Testis (tissue), 3 donors: Measurements from ENCODE around the gene DDR1. TPM values are rescaled to one million over a fixed set of nuclear protein-coding genes. Genes with fewer than 3 reads are reported as not detected.
"Not testable (repeated sequence)": the region's sequence is repeated elsewhere in the genome, so short reads cannot be mapped to it uniquely, and the experiment has no call there.

ENCODE experiments used
- DNase-seq: peaks from one replicate; pipeline ENCODE4 v3.0.0-alpha.2; 2019
- H3K27ac ChIP-seq, 2 donors: fragments of 200-600 bp; sonication (generic); one replicate each; pipeline ENCODE4 v1.5.1; 2019
- H3K27me3 ChIP-seq: fragments of 200-600 bp; sonication (generic); one replicate; pipeline ENCODE4 v1.5.1; 2019
- H3K36me3 ChIP-seq: fragments of 200-600 bp; sonication (generic); one replicate; pipeline ENCODE4 v1.5.1; 2017; ENCODE audit warnings: low read depth; ENCODE audit errors: missing control alignments
- H3K4me1 ChIP-seq: fragments of 200-600 bp; sonication (generic); one replicate; pipeline ENCODE4 v1.5.1; 2019
- H3K4me3 ChIP-seq, 2 donors: fragments of 200-600 bp; sonication (generic); one replicate each; pipeline ENCODE4 v1.5.1; 2017 to 2019
- H3K9me3 ChIP-seq: fragments of 200-600 bp; sonication (generic); one replicate; pipeline ENCODE4 v1.5.1; 2017
- POLR2A ChIP-seq: fragments of 450-650 bp; IDR thresholded peaks from one replicate; pipeline ENCODE4 v1.6.1; 2017; ENCODE audit warnings: antibody characterized with exemption, mild to moderate bottlenecking, moderate library complexity
- WGBS, 2 donors: methylation state at CpG; one replicate each; pipeline ENCODE4 v1.1.5; 2018; 5-methylcytosine and 5-hydroxymethylcytosine counted together
- intact Hi-C: fragments of 100-400 bp; cut with DNase I; formaldehyde crosslinking; loops from one replicate; pipeline ENCODE4 v1.15.1; 2023; ENCODE audit warnings: low total_unique reads
- polyA plus RNA-seq: library from polyadenylated mRNA; stranded (reverse); fragments of 350-450 nt; fragmentation: Illumina TruSeq; extraction: RNeasy Lipid Tissue Mini Kit (QIAGEN cat#74804); gene quantifications from one replicate; pipeline ENCODE4 v1.2.3, GENCODE V29; 2014; ENCODE audit warnings: low read depth, low replicate concordance; ENCODE audit not compliant: insufficient read depth
- total RNA-seq, 2 donors: library from RNA; depleted of rRNA; stranded (reverse); fragments of >200 nt; gene quantifications; one replicate each; pipeline ENCODE4 v1.2.3, GENCODE V29; 2016
- TF ChIP-seq, protein P1 (sequence below), 3 experiments: fragments of 450-650 bp in 2 of 3; fragments of 200-600 bp in 1 of 3; sonication (generic) in 1 of 3; IDR thresholded peaks; one replicate each; pipeline ENCODE4 v1.5.1; 2016 to 2019; ENCODE audit warnings: antibody characterized with exemption in 3 of 3, mild to moderate bottlenecking in 2 of 3, moderate library complexity in 1 of 3

Gene DDR1
- total and polyA plus RNA-seq, 3 donors from 2014 or later = 33.8 to 97.6 (median 94.6) TPM

DNA sequence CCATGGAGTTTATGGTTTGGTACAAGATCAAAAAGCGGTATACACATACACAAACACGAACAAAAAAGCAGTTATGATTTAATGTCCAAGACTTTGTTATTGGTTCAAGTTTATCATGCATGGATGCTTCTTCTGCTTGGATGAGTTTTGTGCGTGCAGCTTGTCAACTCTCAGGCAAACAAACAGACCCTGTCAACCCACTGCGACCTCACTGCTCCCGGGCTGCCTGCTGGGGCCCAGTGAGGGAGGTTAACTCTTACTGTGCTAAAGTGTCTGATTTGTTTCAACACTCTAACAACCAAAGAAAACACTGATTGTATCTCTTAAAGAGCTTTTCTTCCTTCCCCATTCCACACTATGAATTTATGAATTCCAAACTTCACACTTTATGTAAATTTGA is 26.8 kb upstream of the DDR1 start:
- DNase-seq = no peak
- no peak overlapping the region for H3K4me3 ChIP-seq

DNA sequence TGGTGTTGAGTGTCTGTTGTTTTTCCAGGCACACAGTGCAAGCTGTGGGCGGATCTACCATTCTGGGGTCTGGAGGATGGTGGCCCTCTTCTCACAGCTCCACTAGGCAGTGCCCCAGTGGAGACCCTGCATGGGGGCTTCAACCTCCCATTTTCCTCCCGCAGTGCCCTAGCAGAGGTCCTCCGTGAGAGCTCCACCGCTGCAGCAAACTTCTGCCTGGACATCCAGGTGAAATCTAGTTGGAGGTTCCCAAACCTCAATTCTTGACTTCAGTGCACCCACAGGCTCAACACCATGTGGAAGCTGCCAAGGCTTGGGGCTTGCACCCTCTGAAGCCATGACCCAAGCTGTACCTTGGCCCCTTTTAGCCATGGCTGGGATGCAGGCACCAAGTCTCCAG is 24.6 kb upstream of the DDR1 start:
- H3K36me3 ChIP-seq, DNase-seq, H3K9me3 ChIP-seq, H3K27me3 ChIP-seq, H3K4me3 ChIP-seq, intact Hi-C loops, H3K27ac ChIP-seq: not testable (repeated sequence)
- WGBS, 2 donors = 94 to 97% methylated on average over 3 to 4 of the region's 4 CpGs
- H3K4me1 ChIP-seq = peaks cover 10% of the 10 kb centered on the region

More for the DNA sequence above, 26.8 kb upstream of the DDR1 start:
- no peaks in the 10 kb centered on the region for H3K27me3 ChIP-seq
- intact Hi-C loops = no loop called here
- H3K9me3 ChIP-seq = no peaks in the 10 kb centered on the region
- no peaks in the 10 kb centered on the region for H3K36me3 ChIP-seq
- TF ChIP-seq POLR2A = no peak
- TF ChIP-seq, protein P1, sequence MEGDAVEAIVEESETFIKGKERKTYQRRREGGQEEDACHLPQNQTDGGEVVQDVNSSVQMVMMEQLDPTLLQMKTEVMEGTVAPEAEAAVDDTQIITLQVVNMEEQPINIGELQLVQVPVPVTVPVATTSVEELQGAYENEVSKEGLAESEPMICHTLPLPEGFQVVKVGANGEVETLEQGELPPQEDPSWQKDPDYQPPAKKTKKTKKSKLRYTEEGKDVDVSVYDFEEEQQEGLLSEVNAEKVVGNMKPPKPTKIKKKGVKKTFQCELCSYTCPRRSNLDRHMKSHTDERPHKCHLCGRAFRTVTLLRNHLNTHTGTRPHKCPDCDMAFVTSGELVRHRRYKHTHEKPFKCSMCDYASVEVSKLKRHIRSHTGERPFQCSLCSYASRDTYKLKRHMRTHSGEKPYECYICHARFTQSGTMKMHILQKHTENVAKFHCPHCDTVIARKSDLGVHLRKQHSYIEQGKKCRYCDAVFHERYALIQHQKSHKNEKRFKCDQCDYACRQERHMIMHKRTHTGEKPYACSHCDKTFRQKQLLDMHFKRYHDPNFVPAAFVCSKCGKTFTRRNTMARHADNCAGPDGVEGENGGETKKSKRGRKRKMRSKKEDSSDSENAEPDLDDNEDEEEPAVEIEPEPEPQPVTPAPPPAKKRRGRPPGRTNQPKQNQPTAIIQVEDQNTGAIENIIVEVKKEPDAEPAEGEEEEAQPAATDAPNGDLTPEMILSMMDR (IDR thresholded peaks at IDR 0.05) = no peak
- H3K27ac ChIP-seq = no peak overlapping the region
- 55 to 66% methylated on average over 5 of the region's 5 CpGs for WGBS, 2 donors
- H3K4me1 ChIP-seq = peaks cover 10% of the 10 kb centered on the region

DNA sequence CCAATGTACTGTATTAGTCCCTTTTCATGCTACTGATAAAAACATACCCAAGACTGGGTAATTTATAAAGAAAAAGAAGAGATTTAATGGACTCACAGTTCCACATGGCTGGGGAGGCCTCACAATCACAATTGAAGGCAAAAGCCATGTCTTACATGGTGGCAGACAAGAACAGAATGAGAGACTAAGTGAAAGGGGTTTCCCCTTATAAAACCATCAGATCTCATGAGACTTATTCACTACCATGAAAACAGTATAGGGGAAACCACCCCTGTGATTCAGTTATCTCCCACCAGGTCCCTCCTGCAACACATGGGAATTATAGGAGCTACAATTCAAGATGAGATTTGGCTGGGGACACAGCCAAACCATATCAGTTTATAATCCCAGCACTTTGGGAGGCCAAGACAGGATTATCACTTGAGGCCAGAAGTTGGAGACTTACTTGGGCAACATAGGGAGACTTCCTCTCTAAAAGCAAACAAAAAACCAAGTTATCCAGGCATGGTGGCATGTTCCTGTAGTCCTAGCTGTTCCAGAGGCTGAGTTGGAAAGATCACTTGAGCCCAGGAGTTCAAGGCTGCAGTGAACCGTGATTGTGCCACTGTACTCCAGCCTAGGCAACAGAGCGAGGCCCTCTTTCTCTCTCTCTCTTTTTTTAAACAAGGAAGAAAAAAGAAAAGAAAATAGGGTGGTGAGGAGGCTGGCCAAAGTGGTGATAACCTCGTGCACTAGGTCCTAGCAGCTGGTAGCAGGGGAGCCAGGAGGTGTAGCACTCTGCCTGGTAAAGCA is 22.9 kb upstream of the DDR1 start:
- no peak overlapping the region for H3K27ac ChIP-seq

DNA sequence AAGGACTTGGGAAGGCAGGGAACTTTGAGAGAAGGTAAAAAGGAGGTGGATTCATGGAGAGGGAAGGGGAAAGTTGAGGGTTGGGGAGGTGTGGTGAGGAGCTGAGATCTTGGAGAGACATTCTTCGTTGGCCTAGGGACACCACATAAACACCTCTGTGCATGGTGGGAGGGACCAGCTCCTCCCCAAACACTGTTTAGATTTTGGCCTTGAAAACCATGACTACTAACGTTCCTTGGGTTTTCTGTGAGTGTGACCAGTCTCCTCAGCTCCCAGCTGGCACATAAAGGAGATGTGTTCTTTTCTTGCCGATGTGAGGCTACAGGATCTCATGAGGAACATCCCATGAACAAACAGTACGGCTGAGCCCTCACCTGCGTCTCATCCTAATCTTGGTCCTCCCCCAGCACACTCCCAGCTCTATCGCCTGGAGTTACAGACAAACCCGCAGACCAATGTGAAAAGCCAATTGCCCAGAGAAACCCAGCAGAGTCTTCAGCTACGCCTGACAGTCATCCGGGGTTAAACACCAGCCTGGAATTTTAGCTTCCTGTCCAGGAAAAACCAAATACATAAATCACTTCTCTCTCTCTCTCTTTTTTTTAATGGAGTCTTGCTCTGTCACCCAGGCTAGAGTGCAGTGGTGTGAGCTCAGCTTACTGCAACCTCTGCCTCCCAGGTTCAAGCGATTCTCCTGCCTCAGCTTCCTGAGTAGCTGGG is 22.0 kb upstream of the DDR1 start:
- intact Hi-C loops = no loop called here

More for the DNA sequence above, 22.9 kb upstream of the DDR1 start:
- Histone ChIP-seq H3K9me3 (no peaks in the 10 kb centered on the region), H3K27me3 (no peaks in the 10 kb centered on the region), H3K4me3 (no peak overlapping the region), H3K36me3 (no peaks in the 10 kb centered on the region), H3K4me1 (peaks cover 10% of the 10 kb centered on the region)
- no peak for DNase-seq
- WGBS, 2 donors = 40 to 57% methylated on average over 3 of the region's 3 CpGs
- intact Hi-C loops = no loop called here
- TF ChIP-seq, protein P1 (IDR thresholded peaks at IDR 0.05) = no peak
- no peak for TF ChIP-seq POLR2A

DNA sequence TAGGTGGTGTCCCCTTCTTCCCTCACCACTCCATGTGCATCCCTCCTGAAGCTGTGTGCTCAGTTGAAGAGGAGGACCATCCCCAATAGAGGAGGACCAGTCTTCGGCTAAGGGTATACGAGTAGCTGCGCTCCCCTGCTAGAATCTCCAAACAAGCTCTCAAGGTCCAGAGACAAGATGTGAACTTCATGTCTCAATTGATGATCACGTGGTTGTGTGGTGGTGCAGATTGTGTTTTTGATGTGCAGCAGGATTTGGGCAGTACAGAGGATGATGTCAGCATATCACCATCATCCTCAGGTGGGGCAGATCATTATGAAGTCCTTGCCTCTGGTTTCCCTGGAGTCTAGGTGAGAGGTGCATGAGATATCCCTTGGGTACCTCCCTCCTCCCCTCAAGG is 20.0 kb upstream of the DDR1 start:
- Histone ChIP-seq H3K36me3 (no peaks in the 10 kb centered on the region), H3K4me3 (no peak overlapping the region), H3K4me1 (peaks cover 10% of the 10 kb centered on the region), H3K9me3 (no peaks in the 10 kb centered on the region), H3K27ac (no peak overlapping the region), H3K27me3 (no peaks in the 10 kb centered on the region)
- intact Hi-C loops = no loop called here
- DNase-seq = no peak
- WGBS, 2 donors = 93 to 97% methylated on average over 4 of the region's 4 CpGs
- TF ChIP-seq POLR2A = no peak
- TF ChIP-seq, protein P1 (IDR thresholded peaks at IDR 0.05) = no peak

More for the DNA sequence above, 22.0 kb upstream of the DDR1 start:
- no peak for TF ChIP-seq POLR2A
- TF ChIP-seq, protein P1 (IDR thresholded peaks at IDR 0.05) = no peak
- Histone ChIP-seq H3K4me3 (no peak overlapping the region), H3K36me3 (no peaks in the 10 kb centered on the region), H3K27ac (no peak overlapping the region), H3K27me3 (no peaks in the 10 kb centered on the region), H3K4me1 (peaks cover 10% of the 10 kb centered on the region), H3K9me3 (no peaks in the 10 kb centered on the region)
- 51 to 54% methylated on average over 10 of the region's 10 CpGs for WGBS, 2 donors
- DNase-seq = no peak

DNA sequence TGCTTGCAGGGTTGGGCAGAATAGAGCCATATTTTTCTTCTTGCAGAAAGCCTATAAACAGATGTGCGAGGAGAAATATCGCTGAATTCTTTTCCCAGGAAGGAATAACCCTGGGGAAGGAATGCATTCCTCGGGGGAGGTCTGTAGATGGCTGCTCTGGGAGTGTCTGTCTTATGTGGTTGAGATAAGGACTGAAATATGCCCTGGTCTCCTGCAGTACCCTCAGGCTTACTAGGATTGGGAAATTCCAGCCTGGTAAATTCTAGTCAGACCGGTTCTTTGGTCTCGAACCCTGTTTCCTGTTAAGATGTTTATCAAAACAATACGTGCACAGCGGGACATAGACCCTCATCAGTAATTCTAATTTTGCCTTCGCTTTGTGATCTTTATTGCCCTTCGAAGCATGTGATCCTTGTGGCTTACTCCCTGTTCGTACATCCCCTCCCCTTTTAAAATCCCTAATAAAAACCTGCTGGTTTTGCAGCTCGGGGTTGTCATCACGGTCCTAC is 15.0 kb upstream of the DDR1 start:
- H3K9me3 ChIP-seq, DNase-seq, H3K4me3 ChIP-seq, H3K27ac ChIP-seq, H3K4me1 ChIP-seq, H3K36me3 ChIP-seq, intact Hi-C loops, H3K27me3 ChIP-seq: not testable (repeated sequence)
- WGBS, 2 donors = 85 to 88% methylated on average over 12 of the region's 12 CpGs
